ENCODE measurements around the gene FMNL3. TPM values are rescaled to one million over a fixed set of nuclear protein-coding genes. Genes with fewer than 3 reads are reported as not detected.

FMNL3 gene
- total RNA-seq, 1 donor, result 24.6 TPM

DNA sequence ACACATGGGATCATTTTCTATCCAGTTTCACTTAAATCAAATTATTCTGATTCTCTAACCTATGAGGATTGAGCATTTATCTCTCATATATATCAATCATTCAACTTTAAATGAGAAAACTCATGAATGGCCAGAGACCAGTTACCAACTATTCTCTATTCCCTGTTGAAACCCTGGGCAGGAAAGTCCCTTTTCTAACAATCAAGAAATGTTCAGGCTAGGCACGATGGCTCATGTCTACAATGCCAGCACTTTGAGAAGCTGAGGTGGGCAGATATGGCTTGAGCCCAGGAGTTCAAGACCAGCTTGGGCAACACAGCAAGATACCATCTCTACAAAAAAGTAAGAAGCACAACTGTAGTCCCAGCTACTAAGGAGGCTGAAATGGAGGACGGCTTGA lies 18.0 kb downstream of the FMNL3 start:
- Histone ChIP-seq H3K4me1 (ENCODE audit: insufficient read depth, low read length) (peaks cover 15% of the 10 kb centered on the region), H2AFZ (ENCODE audit: low read length) (no peak overlapping the region), H3K27ac (ENCODE audit: low read depth, low read length) (no peak overlapping the region), H3K9me3 (ENCODE audit: low read depth, low read length) (no peaks in the 10 kb centered on the region), H3K79me2 (ENCODE audit: insufficient read depth, low read length) (peaks cover 83% of the 10 kb centered on the region), H4K20me1 (ENCODE audit: insufficient read depth, low read length) (peaks cover 37% of the 10 kb centered on the region), H3K27me3 (ENCODE audit: insufficient read depth, low read length) (no peaks in the 10 kb centered on the region), H3K4me3 (ENCODE audit: insufficient read depth, low read length) (no peak overlapping the region), H3K36me3 (ENCODE audit: insufficient read depth, low read length) (no peaks in the 10 kb centered on the region), H3K4me2 (ENCODE audit: insufficient read depth, low read length) (no peak overlapping the region)
- TF ChIP-seq, protein P1, sequence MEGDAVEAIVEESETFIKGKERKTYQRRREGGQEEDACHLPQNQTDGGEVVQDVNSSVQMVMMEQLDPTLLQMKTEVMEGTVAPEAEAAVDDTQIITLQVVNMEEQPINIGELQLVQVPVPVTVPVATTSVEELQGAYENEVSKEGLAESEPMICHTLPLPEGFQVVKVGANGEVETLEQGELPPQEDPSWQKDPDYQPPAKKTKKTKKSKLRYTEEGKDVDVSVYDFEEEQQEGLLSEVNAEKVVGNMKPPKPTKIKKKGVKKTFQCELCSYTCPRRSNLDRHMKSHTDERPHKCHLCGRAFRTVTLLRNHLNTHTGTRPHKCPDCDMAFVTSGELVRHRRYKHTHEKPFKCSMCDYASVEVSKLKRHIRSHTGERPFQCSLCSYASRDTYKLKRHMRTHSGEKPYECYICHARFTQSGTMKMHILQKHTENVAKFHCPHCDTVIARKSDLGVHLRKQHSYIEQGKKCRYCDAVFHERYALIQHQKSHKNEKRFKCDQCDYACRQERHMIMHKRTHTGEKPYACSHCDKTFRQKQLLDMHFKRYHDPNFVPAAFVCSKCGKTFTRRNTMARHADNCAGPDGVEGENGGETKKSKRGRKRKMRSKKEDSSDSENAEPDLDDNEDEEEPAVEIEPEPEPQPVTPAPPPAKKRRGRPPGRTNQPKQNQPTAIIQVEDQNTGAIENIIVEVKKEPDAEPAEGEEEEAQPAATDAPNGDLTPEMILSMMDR (IDR thresholded peaks at IDR 0.05; ENCODE audit: extremely low read depth, low read depth, low read length), result no peak
- no peak for DNase-seq (ENCODE audit: insufficient read length, low spot score, missing footprints)

DNA sequence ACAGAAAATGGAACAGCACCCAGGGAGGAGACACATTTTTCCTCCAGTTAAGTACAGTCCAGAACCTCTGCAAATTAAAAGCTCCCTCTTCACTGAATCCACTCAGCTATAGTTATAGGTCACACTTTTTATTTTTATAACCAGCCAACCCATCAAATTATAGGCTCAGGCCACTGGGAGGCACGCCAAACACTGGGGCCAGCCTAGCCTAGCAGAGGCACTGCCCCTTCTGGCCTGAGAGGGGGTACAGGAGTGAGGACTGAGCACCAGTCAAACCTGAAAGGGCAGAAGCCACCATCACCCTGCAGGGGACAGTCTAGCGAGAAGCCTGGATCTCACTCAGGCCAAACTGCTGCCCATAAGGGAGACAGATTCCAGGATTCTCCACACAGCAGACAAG lies 19.3 kb downstream of the FMNL3 start:
- H3K4me2 ChIP-seq (ENCODE audit: insufficient read depth, low read length), result no peak overlapping the region
- H4K20me1 ChIP-seq (ENCODE audit: insufficient read depth, low read length), result peaks cover 39% of the 10 kb centered on the region
- no peak for DNase-seq (ENCODE audit: insufficient read length, low spot score, missing footprints)
- no peak overlapping the region for H3K4me3 ChIP-seq (ENCODE audit: insufficient read depth, low read length)
- H3K9me3 ChIP-seq (ENCODE audit: low read depth, low read length), result no peaks in the 10 kb centered on the region
- H3K27me3 ChIP-seq (ENCODE audit: insufficient read depth, low read length), result no peaks in the 10 kb centered on the region
- H3K79me2 ChIP-seq (ENCODE audit: insufficient read depth, low read length), result peaks cover 85% of the 10 kb centered on the region
- H3K27ac ChIP-seq (ENCODE audit: low read depth, low read length), result no peak overlapping the region
- H3K36me3 ChIP-seq (ENCODE audit: insufficient read depth, low read length), result no peaks in the 10 kb centered on the region
- no peak overlapping the region for H2AFZ ChIP-seq (ENCODE audit: low read length)
- peaks cover 21% of the 10 kb centered on the region for H3K4me1 ChIP-seq (ENCODE audit: insufficient read depth, low read length)
- TF ChIP-seq, protein P1 (IDR thresholded peaks at IDR 0.05; ENCODE audit: extremely low read depth, low read depth, low read length), result no peak

DNA sequence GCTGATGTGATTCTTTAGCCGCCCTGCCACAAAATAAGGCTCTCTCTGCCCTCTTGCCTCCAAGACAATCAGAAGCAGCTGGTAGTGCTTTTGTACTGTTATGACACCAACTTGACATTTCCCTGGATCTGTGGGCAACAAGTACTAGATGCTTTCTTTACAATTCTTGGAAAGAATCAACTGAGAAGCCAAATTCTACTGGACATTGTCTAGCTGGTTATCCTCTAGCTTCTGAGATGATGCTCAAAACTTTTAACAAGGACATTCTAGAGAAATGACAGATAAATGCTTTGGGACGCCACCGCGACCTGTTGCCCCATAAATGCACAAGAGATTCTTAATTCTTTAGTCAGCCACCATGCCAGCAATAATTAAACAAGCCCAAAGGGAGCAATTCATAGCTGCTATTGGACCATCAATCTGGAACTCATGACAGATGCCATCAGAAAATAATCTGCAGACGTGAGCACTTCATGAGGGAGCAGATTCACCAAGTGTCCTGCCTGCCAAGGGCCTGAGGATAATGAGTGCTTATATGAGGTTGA lies 22.8 kb downstream of the FMNL3 start:
- no peaks in the 10 kb centered on the region for H3K36me3 ChIP-seq (ENCODE audit: insufficient read depth, low read length)
- H3K79me2 ChIP-seq (ENCODE audit: insufficient read depth, low read length), result peaks cover 86% of the 10 kb centered on the region
- H3K9me3 ChIP-seq (ENCODE audit: low read depth, low read length), result no peaks in the 10 kb centered on the region
- no peak overlapping the region for H2AFZ ChIP-seq (ENCODE audit: low read length)
- H3K4me3 ChIP-seq (ENCODE audit: insufficient read depth, low read length), result no peak overlapping the region
- no peak overlapping the region for H3K4me2 ChIP-seq (ENCODE audit: insufficient read depth, low read length)
- no peak overlapping the region for H3K27ac ChIP-seq (ENCODE audit: low read depth, low read length)
- TF ChIP-seq, protein P1 (IDR thresholded peaks at IDR 0.05; ENCODE audit: extremely low read depth, low read depth, low read length), result no peak
- peaks cover 38% of the 10 kb centered on the region for H4K20me1 ChIP-seq (ENCODE audit: insufficient read depth, low read length)
- peaks cover 21% of the 10 kb centered on the region for H3K4me1 ChIP-seq (ENCODE audit: insufficient read depth, low read length)
- no peak for DNase-seq (ENCODE audit: insufficient read length, low spot score, missing footprints)
- no peaks in the 10 kb centered on the region for H3K27me3 ChIP-seq (ENCODE audit: insufficient read depth, low read length)

DNA sequence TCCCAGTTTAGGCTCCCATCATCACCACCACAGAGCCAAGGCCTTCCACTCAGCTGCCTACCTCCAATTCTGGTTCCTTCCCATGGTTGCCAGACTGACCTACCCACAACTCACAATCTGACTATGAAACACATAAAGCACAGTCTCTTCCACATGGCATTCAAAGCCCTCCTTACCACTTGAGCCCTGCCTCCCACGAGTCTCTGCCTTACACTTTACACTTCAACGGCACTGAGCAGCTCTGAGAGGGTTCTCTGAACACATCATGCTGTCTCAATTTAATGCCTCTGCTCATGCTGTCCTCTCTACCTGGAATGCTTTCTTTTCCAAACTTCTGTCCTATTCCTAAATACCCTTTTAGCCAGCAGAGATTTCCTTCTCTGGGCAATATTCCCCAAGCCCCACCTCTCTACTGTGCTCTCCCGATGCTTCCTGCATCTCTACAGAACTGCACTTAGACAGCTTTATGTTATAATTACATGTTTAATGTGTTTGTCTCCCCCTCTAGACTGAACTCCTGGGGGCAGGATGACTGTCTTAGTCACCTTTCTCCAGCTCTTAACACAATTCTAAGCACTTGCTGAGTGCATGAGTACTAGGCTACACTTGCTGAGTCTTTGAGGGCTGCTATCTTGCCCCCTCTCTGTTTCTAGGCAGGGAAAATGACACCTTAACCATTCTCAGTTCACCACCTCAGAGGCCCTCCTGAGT lies 23.5 kb downstream of the FMNL3 start:
- TF ChIP-seq, protein P1 (IDR thresholded peaks at IDR 0.05; ENCODE audit: extremely low read depth, low read depth, low read length), result no peak
- Histone ChIP-seq H2AFZ (ENCODE audit: low read length) (no peak overlapping the region), H3K36me3 (ENCODE audit: insufficient read depth, low read length) (no peaks in the 10 kb centered on the region), H3K79me2 (ENCODE audit: insufficient read depth, low read length) (peaks cover 88% of the 10 kb centered on the region), H3K9me3 (ENCODE audit: low read depth, low read length) (no peaks in the 10 kb centered on the region), H3K4me1 (ENCODE audit: insufficient read depth, low read length) (peaks cover 22% of the 10 kb centered on the region), H3K27ac (ENCODE audit: low read depth, low read length) (no peak overlapping the region), H3K4me2 (ENCODE audit: insufficient read depth, low read length) (no peak overlapping the region), H3K27me3 (ENCODE audit: insufficient read depth, low read length) (no peaks in the 10 kb centered on the region), H4K20me1 (ENCODE audit: insufficient read depth, low read length) (peaks cover 33% of the 10 kb centered on the region), H3K4me3 (ENCODE audit: insufficient read depth, low read length) (no peak overlapping the region)
- no peak for DNase-seq (ENCODE audit: insufficient read length, low spot score, missing footprints)
